GM20000 (cell line): ENCODE data around the gene TAF1D.

Source experiments
- DNase-seq: peaks from one replicate; pipeline ENCODE4 v3.0.0; 2012; ENCODE audit warnings: low spot score
- CTCF ChIP-seq: IDR thresholded peaks from 2 replicates; pipeline ENCODE4 v1.5.1; 2012; ENCODE audit warnings: mild to moderate bottlenecking, control low read depth; ENCODE audit errors: extremely low read depth, missing control alignments

Gene TAF1D

GRCh38 chr11:93697611-93698010, 43.7 kb downstream of the TAF1D start:
- no peak for DNase-seq
- no peak for TF ChIP-seq CTCF

- no peak for TF ChIP-seq CTCF
- DNase-seq, result no peak
Measured at GRCh38 chr11:93694557-93694956, 46.7 kb downstream of the TAF1D start.

GRCh38 chr11:93694109-93694508, 47.2 kb downstream of the TAF1D start:
- TF ChIP-seq CTCF, result no peak
- no peak for DNase-seq

GRCh38 chr11:93689240-93689639, 52.1 kb downstream of the TAF1D start:
- TF ChIP-seq CTCF, result no peak
- DNase-seq, result no peak

GRCh38 chr11:93686812-93687211, 54.5 kb downstream of the TAF1D start:
- no peak for DNase-seq
- TF ChIP-seq CTCF, result no peak

GRCh38 chr11:93686226-93686625, 55.1 kb downstream of the TAF1D start:
- no peak for TF ChIP-seq CTCF

More at GRCh38 chr11:93686226-93686625, 55.1 kb downstream of the TAF1D start:
- no peak for DNase-seq
